HEK293 (cell line): ENCODE data around the gene DNHD1.

Source experiments
- CTCF ChIA-PET: fragments of 350-600 bp; formaldehyde crosslinking; extraction: SDS; loops from one replicate; lab custom pipeline; 2021; ENCODE audit warnings: antibody characterized with exemption; lab: Yijun Ruan, JAX
- POLR2A ChIA-PET: fragments of 300-600 bp; formaldehyde crosslinking; extraction: SDS; loops from one replicate; lab custom pipeline; 2020; ENCODE audit warnings: antibody characterized with exemption, inconsistent platforms; lab: Yijun Ruan, JAX
- H3K27ac ChIP-seq: fragments of 200-500 bp; sonication (Bioruptor generic); 2 replicates; pipeline ENCODE4 v1.5.1; 2014; ENCODE audit warnings: low read depth, low read length, control low read depth, inconsistent platforms; ENCODE audit errors: extremely low read depth
- H3K36me3 ChIP-seq, 2 experiments: fragments of 200-500 bp in 1 of 2; sonication (Bioruptor generic) in 1 of 2; 1 replicate in 1 of 2; 2 replicates in 1 of 2; pipeline ENCODE4 v1.5.1; 2014 to 2017; ENCODE audit warnings: inconsistent platforms in 2 of 2, low read length in 2 of 2; ENCODE audit not compliant: control insufficient read depth in 2 of 2, insufficient read depth in 1 of 2
- H3K4me1 ChIP-seq: fragments of 200-500 bp; sonication (Bioruptor generic); 2 replicates; pipeline ENCODE4 v1.5.1; 2014; ENCODE audit warnings: mild to moderate bottlenecking, low read length, inconsistent platforms; ENCODE audit not compliant: control insufficient read depth, insufficient read depth
- H3K4me3 ChIP-seq: 2 replicates; pipeline ENCODE4 v1.5.1; 2011; ENCODE audit warnings: low read depth, mild to moderate bottlenecking, control low read depth, low read length, moderate library complexity
- H3K9me3 ChIP-seq: fragments of 200-500 bp; sonication (Bioruptor generic); 2 replicates; pipeline ENCODE4 v1.5.1; 2014; ENCODE audit warnings: low read depth, low read length, inconsistent platforms; ENCODE audit not compliant: control insufficient read depth, insufficient read depth
- CTCF ChIP-seq: fragments of 450-650 bp; formaldehyde crosslinking; IDR thresholded peaks from 2 replicates; pipeline ENCODE4 v1.5.1; 2016; ENCODE audit warnings: missing biosample characterization, missing genetic modification characterization
- SCRT1 ChIP-seq: fragments of 450-650 bp; formaldehyde crosslinking; IDR thresholded peaks from 2 replicates; pipeline ENCODE4 v1.5.1; 2016; ENCODE audit warnings: missing biosample characterization, missing genetic modification characterization, borderline replicate concordance
- SCRT2 ChIP-seq: fragments of 450-650 bp; formaldehyde crosslinking; IDR thresholded peaks from 2 replicates; pipeline ENCODE4 v1.5.1; 2016; ENCODE audit warnings: missing biosample characterization, missing genetic modification characterization
- ZNF10 ChIP-seq: fragments of 450-650 bp; formaldehyde crosslinking; IDR thresholded peaks from 2 replicates; pipeline ENCODE4 v1.5.1; 2017; ENCODE audit warnings: missing biosample characterization, missing genetic modification characterization
- ZNF184 ChIP-seq: fragments of 450-650 bp; IDR thresholded peaks from 2 replicates; pipeline ENCODE4 v1.5.1; 2018; ENCODE audit warnings: missing biosample characterization, mild to moderate bottlenecking, missing genetic modification characterization
- ZNF311 ChIP-seq: fragments of 450-650 bp; formaldehyde crosslinking; IDR thresholded peaks from 2 replicates; pipeline ENCODE4 v1.5.1; 2017; ENCODE audit warnings: missing biosample characterization, missing genetic modification characterization, borderline replicate concordance
- ZNF341 ChIP-seq: fragments of 450-650 bp; formaldehyde crosslinking; IDR thresholded peaks from 2 replicates; pipeline ENCODE4; 2016; ENCODE audit warnings: low read depth, missing biosample characterization, missing genetic modification characterization
- ZNF366 ChIP-seq: fragments of 450-650 bp; formaldehyde crosslinking; conservative IDR thresholded peaks from 2 replicates; pipeline ENCODE4 v1.5.1; 2016; ENCODE audit warnings: missing biosample characterization, missing genetic modification characterization
- ZNF394 ChIP-seq: fragments of 450-650 bp; formaldehyde crosslinking; IDR thresholded peaks from 2 replicates; pipeline ENCODE4 v1.5.1; 2016; ENCODE audit warnings: missing biosample characterization, missing genetic modification characterization, mild to moderate bottlenecking, moderate library complexity, borderline replicate concordance
- ZNF501 ChIP-seq: fragments of 450-650 bp; formaldehyde crosslinking; IDR thresholded peaks from 2 replicates; pipeline ENCODE4 v1.5.1; 2016; ENCODE audit warnings: missing biosample characterization, missing genetic modification characterization
- ZNF626 ChIP-seq: fragments of 450-650 bp; sonication (Bioruptor Pico); formaldehyde crosslinking; IDR thresholded peaks from 2 replicates; pipeline ENCODE4 v1.5.1; 2018; ENCODE audit warnings: missing biosample characterization, missing genetic modification characterization, inconsistent platforms
- ZNF670 ChIP-seq: fragments of 450-650 bp; formaldehyde crosslinking; IDR thresholded peaks from 2 replicates; pipeline ENCODE4 v1.5.1; 2016; ENCODE audit warnings: missing biosample characterization, missing genetic modification characterization, low read depth
- ZNF843 ChIP-seq: fragments of 450-650 bp; formaldehyde crosslinking; IDR thresholded peaks from 2 replicates; pipeline ENCODE4 v1.5.1; 2016; ENCODE audit warnings: missing biosample characterization, missing genetic modification characterization
- TF ChIP-seq, protein P1 (sequence below): fragments of 450-650 bp; formaldehyde crosslinking; IDR thresholded peaks from 2 replicates; pipeline ENCODE4 v1.5.1; 2016; ENCODE audit warnings: missing biosample characterization, missing genetic modification characterization
- TF ChIP-seq, protein P2 (sequence below): fragments of 450-650 bp; IDR thresholded peaks from 2 replicates; pipeline ENCODE4 v1.5.1; 2018; ENCODE audit warnings: missing biosample characterization, mild to moderate bottlenecking, missing genetic modification characterization
- TF ChIP-seq, protein P3 (sequence below): fragments of 450-650 bp; formaldehyde crosslinking; conservative IDR thresholded peaks from 2 replicates; pipeline ENCODE4 v1.5.1; 2016; ENCODE audit warnings: low read depth, missing biosample characterization, missing genetic modification characterization

Gene DNHD1

GRCh38 chr11:6612213-6613041 lies 115.3 kb downstream of the DNHD1 start, which contains the start of gene TAF10 (continued):
- TF ChIP-seq, protein P1, sequence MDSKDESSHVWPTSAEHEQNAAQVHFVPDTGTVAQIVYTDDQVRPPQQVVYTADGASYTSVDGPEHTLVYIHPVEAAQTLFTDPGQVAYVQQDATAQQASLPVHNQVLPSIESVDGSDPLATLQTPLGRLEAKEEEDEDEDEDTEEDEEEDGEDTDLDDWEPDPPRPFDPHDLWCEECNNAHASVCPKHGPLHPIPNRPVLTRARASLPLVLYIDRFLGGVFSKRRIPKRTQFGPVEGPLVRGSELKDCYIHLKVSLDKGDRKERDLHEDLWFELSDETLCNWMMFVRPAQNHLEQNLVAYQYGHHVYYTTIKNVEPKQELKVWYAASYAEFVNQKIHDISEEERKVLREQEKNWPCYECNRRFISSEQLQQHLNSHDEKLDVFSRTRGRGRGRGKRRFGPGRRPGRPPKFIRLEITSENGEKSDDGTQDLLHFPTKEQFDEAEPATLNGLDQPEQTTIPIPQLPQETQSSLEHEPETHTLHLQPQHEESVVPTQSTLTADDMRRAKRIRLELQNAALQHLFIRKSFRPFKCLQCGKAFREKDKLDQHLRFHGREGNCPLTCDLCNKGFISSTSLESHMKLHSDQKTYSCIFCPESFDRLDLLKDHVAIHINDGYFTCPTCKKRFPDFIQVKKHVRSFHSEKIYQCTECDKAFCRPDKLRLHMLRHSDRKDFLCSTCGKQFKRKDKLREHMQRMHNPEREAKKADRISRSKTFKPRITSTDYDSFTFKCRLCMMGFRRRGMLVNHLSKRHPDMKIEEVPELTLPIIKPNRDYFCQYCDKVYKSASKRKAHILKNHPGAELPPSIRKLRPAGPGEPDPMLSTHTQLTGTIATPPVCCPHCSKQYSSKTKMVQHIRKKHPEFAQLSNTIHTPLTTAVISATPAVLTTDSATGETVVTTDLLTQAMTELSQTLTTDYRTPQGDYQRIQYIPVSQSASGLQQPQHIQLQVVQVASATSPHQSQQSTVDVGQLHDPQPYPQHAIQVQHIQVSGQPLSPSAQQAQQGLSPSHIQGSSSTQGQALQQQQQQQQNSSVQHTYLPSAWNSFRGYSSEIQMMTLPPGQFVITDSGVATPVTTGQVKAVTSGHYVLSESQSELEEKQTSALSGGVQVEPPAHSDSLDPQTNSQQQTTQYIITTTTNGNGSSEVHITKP (tag by site-specific recombination): 0 out of 2 replicates have a peak, but pooled peaks have one; percentile 39
- TF ChIP-seq ZNF311 (tag by site-specific recombination) (no peak), ZNF341 (tag by site-specific recombination) (peak; percentile 93), ZNF501 (tag by site-specific recombination) (peak; percentile 72; the same call in 1 of the 2 replicates), ZNF843 (tag by site-specific recombination) (0 out of 2 replicates have a peak, but pooled peaks have one; percentile 31), ZNF670 (tag by site-specific recombination) (no peak), ZNF366 (tag by site-specific recombination) (peak; percentile 30; the same call in 1 of the 2 replicates), ZNF394 (tag by site-specific recombination) (0 out of 2 replicates have a peak, but pooled peaks have one; percentile 17), CTCF (peak; percentile 76), ZNF10 (tag by site-specific recombination) (no peak)
- TF ChIP-seq, protein P2, sequence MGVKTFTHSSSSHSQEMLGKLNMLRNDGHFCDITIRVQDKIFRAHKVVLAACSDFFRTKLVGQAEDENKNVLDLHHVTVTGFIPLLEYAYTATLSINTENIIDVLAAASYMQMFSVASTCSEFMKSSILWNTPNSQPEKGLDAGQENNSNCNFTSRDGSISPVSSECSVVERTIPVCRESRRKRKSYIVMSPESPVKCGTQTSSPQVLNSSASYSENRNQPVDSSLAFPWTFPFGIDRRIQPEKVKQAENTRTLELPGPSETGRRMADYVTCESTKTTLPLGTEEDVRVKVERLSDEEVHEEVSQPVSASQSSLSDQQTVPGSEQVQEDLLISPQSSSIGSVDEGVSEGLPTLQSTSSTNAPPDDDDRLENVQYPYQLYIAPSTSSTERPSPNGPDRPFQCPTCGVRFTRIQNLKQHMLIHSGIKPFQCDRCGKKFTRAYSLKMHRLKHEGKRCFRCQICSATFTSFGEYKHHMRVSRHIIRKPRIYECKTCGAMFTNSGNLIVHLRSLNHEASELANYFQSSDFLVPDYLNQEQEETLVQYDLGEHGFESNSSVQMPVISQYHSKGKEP (tag by site-specific recombination): no peak
- TF ChIP-seq, protein P3, sequence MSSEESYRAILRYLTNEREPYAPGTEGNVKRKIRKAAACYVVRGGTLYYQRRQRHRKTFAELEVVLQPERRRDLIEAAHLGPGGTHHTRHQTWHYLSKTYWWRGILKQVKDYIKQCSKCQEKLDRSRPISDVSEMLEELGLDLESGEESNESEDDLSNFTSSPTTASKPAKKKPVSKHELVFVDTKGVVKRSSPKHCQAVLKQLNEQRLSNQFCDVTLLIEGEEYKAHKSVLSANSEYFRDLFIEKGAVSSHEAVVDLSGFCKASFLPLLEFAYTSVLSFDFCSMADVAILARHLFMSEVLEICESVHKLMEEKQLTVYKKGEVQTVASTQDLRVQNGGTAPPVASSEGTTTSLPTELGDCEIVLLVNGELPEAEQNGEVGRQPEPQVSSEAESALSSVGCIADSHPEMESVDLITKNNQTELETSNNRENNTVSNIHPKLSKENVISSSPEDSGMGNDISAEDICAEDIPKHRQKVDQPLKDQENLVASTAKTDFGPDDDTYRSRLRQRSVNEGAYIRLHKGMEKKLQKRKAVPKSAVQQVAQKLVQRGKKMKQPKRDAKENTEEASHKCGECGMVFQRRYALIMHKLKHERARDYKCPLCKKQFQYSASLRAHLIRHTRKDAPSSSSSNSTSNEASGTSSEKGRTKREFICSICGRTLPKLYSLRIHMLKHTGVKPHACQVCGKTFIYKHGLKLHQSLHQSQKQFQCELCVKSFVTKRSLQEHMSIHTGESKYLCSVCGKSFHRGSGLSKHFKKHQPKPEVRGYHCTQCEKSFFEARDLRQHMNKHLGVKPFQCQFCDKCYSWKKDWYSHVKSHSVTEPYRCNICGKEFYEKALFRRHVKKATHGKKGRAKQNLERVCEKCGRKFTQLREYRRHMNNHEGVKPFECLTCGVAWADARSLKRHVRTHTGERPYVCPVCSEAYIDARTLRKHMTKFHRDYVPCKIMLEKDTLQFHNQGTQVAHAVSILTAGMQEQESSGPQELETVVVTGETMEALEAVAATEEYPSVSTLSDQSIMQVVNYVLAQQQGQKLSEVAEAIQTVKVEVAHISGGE (tag by site-specific recombination): peak; percentile 88

DNA sequence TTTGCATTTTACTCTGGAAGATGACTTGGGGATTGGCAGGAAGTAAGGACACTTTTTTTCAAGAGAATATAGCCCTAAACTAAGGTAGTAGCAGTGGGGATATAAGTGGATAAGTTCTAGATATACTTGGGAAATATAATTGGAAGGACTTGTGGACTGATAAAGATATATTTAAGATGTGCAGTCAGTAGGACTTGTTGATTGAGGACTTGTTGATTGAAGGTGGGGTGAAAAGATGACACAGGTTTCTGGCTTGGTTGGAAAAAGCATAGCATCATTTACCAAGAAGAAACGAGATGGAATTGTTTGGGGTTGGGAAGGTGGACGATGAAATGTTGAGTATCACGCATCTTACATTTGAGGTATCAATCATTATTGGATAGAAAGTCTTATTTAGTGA lies 116.4 kb downstream of the DNHD1 start:
- peak; percentile 92 for TF ChIP-seq SCRT2
- peak; percentile 84 for TF ChIP-seq SCRT1 (tag by site-specific recombination)
- no peak for TF ChIP-seq ZNF626
- no peak for TF ChIP-seq ZNF184 (tag by site-specific recombination)
- CTCF ChIA-PET: interaction anchor here (0.5 to 1.8 kb wide), 4 partner anchors 24 to 234 kb away, joined by 3 to 5 read pairs (median 4); no protein-coding TSS in a partner anchor
- POLR2A ChIA-PET: interaction anchor here (1.2 to 3.7 kb wide), 3 partner anchors 10 to 70 kb away, joined by 8 to 20 read pairs (median 8); partner anchors contain the start of genes ILK, MRPL17 and RRP8
- Histone ChIP-seq H3K4me1 (0 out of 2 replicates have a peak, but pooled peaks cover 2% of the 10 kb centered on the region), H3K4me3 (no peak overlapping the region), H3K36me3 (peaks cover 0 to 68% of the 10 kb centered on the region in 2 experiments; a peak in 1 of 3 replicates), H3K9me3 (no peaks in the 10 kb centered on the region), H3K27ac (no peak overlapping the region)
